ENCODE data around the gene SERPINA5. TPM values are rescaled to one million over a fixed set of nuclear protein-coding genes. Genes with fewer than 3 reads are reported as not detected.
A peak's percentile ranks its signal among the peaks of the same experiment; 100 is the strongest.

SERPINA5 gene
- total and polyA plus RNA-seq, 2 of the 8 experiments (the other 6 are each of a cell fraction or from before 2014, with no cell fraction given) = 1.8 to 1.9 TPM

- FAIRE-seq (no peak), DNase-seq (ENCODE audit: low read depth in 1 of 2, low spot score in 2 of 2) (no peak)
- H3K79me1 ChIP-seq (ENCODE audit: low read depth, low read length) = no peaks in the 10 kb centered on the region
- no peak overlapping the region for H3K56ac ChIP-seq (replicated peaks; ENCODE audit: insufficient read length, low read depth, low read length)
- ChIA-PET CTCF (ENCODE audit: partially characterized antibody) (interaction anchor here (0.8 to 2.4 kb wide), 7 partner anchors 15 to 815 kb away, joined by 3 to 13 read pairs (median 4); no protein-coding TSS in a partner anchor), POLR2A (ENCODE audit: partially characterized antibody) (no interaction called here)
- no peak overlapping the region for H2BK120ac ChIP-seq (replicated peaks; ENCODE audit: low read depth, low read length)
- no peak overlapping the region for H3K23ac ChIP-seq (ENCODE audit: insufficient read length)
- H2BK5ac ChIP-seq (ENCODE audit: low read depth, low read length) = no peak overlapping the region
- H2BK15ac ChIP-seq (ENCODE audit: low read length) = 0 out of 2 replicates have a peak overlapping the region, but pooled peaks have one; percentile 61
- no peaks in the 10 kb centered on the region for H3K79me2 ChIP-seq (ENCODE audit: control insufficient read depth in 1 of 2, insufficient read depth in 2 of 2, low read length in 2 of 2)
- H3K27me3 ChIP-seq (replicated peaks in 1 of 4; ENCODE audit: control insufficient read depth in 3 of 4, extremely low read depth in 1 of 4, insufficient read depth in 3 of 4, low read length in 3 of 4) = no peaks in the 10 kb centered on the region
- WGBS, 2 experiments (ENCODE audit: extremely low coverage in 1 of 2, insufficient coverage in 1 of 2, insufficient read length in 1 of 2, insufficient replicate concordance in 2 of 2, low coverage in 1 of 2, low lambda C conversion rate in 2 of 2, missing lambda C conversion rate in 1 of 2) = 91% methylated on average over 9 of the region's 11 CpGs; no CpG with 5 or more reads in 1 of the 2 experiments
- no peaks in the 10 kb centered on the region for H3K36me3 ChIP-seq (ENCODE audit: control insufficient read depth in 2 of 4, insufficient read depth in 4 of 4, low read length in 3 of 4)
- no peak overlapping the region for H3K4me3 ChIP-seq (ENCODE audit: extremely low read depth in 1 of 4, insufficient read depth in 2 of 4, low read depth in 3 of 4, low read length in 4 of 4)
- H4K20me1 ChIP-seq (replicated peaks in 1 of 2; ENCODE audit: control insufficient read depth in 1 of 2, insufficient read depth in 2 of 2, low read length in 2 of 2) = no peaks in the 10 kb centered on the region
- 0 out of 2 replicates have a peak overlapping the region, but pooled peaks have one; percentile 14 for H2BK12ac ChIP-seq (ENCODE audit: low read depth, low read length)
- no peaks in the 10 kb centered on the region for H3K9me3 ChIP-seq (ENCODE audit: insufficient read depth in 2 of 2, low read depth in 1 of 2, low read length in 1 of 2)
- H4K5ac ChIP-seq (ENCODE audit: insufficient read length, low read depth, low read length) = no peak overlapping the region
- H3K23me2 ChIP-seq (ENCODE audit: low read depth, low read length) = no peaks in the 10 kb centered on the region; the same call in 1 of the 2 replicates
- no peak overlapping the region for H3K4ac ChIP-seq (replicated peaks; ENCODE audit: insufficient read length, low read depth, low read length)
- peak overlapping the region; percentile 39; the same call in 1 of the 2 replicates for H2AK5ac ChIP-seq (ENCODE audit: low read depth, low read length)
- H3K4me2 ChIP-seq (ENCODE audit: insufficient read depth in 1 of 2, low read depth in 2 of 2, low read length in 2 of 2) = no peak overlapping the region
- TF ChIP-seq SIRT6 (IDR thresholded peaks at IDR 0.05; ENCODE audit: low read length) (no peak), ASH2L (IDR thresholded peaks at IDR 0.05; ENCODE audit: low read length) (no peak), GTF2F1 (IDR thresholded peaks at IDR 0.05; ENCODE audit: borderline replicate concordance, low read depth, low read length) (no peak)
- no peak overlapping the region for H3K9ac ChIP-seq (replicated peaks in 1 of 4; ENCODE audit: extremely low read depth in 1 of 4, low read depth in 3 of 4, low read length in 3 of 4)
- H4K8ac ChIP-seq (ENCODE audit: extremely low read depth, insufficient read depth, low read length) = no peak overlapping the region
- no peak overlapping the region for H2AFZ ChIP-seq (ENCODE audit: low read length)
- H4K91ac ChIP-seq (replicated peaks; ENCODE audit: insufficient read length, low read length) = no peak overlapping the region
- H3K27ac ChIP-seq (ENCODE audit: low read depth, low read length) = no peak overlapping the region
- H3K14ac ChIP-seq (ENCODE audit: insufficient read length) = no peak overlapping the region
- H3K18ac ChIP-seq (ENCODE audit: extremely low read depth, low read length) = no peak overlapping the region
- 0 out of 2 replicates have a peak overlapping the region, but pooled peaks have one; percentile 13 for H2BK20ac ChIP-seq (ENCODE audit: low read length)
- H3K4me1 ChIP-seq (replicated peaks in 1 of 4; ENCODE audit: control insufficient read depth in 3 of 4, insufficient read depth in 4 of 4, low read length in 3 of 4) = peaks cover 0 to 7% (median 4%) of the 10 kb centered on the region in 4 experiments; a peak in 5 of 7 replicates
Observed at GRCh38 chr14:94600148-94600545, 18.9 kb downstream of the SERPINA5 start.

All from H1 (cell line).